HG02943 (cell line): ENCODE measurements around the gene KCNK10.
"Not testable (repeated sequence)": the region's sequence is repeated elsewhere in the genome, so short reads cannot be mapped to it uniquely, and the experiment has no call there.

ENCODE experiments used
- ATAC-seq: cut with Tn5 transposase; IDR thresholded peaks from one replicate; pipeline ENCODE4 v1.9.1; 2021; ENCODE audit warnings: mild to moderate bottlenecking, low read depth, moderate library complexity; ENCODE audit not compliant: unreplicated experiment

The KCNK10 gene

DNA sequence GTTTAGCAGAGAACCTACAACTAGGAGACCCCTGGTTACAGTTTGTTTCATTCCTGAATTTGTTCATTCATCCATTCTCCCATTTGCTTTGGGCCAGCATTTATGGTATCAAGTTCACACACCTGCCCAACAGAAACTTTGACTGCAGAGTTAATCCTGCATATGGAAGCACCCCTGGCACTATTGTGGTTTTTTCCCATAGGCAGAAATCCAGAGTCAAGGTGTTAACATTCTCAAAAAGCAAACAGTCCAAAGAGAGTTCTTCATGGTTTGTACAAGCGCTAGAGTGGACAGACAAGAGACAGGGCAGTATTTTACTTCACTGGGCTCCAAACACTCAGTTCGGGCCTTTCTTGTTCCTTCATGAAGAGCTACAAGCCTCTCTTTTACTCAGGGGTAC, 51.9 kb downstream of the KCNK10 start:
- no peak for ATAC-seq

- ATAC-seq: no peak
Observed at GRCh38 chr14:88270776-88271175, 52.3 kb downstream of the KCNK10 start.

DNA sequence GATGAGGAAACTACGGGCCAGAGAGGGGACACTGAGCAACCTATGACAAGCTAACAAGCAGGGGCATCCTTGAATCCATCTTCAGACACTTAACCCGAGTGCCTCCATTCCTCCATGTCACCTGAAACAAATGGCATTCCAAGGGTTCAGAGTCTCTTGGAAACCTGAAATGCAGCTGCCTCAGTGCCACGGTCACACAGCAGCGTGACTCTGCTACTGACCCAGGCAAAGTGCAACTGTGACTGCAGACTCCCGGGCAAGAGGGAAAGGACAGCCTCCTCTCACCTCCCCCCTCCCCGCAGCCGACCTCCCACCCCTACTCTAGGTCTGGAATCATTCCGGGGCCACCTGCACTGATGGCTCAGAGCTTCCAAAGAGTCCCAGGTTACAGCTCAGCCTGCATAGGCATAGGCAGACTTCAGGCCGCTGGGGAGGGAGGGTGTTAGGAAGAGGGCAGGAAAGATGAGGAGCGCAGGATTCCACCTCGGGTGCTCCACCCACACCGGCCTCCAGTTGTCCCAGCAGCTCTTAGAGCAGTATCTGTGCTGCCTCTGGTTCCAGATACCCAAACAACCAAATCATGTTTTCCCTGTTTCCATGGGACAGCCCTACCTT, 53.2 kb downstream of the KCNK10 start:
- ATAC-seq: no peak

- no peak for ATAC-seq
Observed at GRCh38 chr14:88266474-88266873, 56.6 kb downstream of the KCNK10 start.

- ATAC-seq: no peak
Observed at GRCh38 chr14:88264116-88264515, 59.0 kb downstream of the KCNK10 start.

- ATAC-seq: not testable (repeated sequence)
Observed at GRCh38 chr14:88261302-88261701, 61.8 kb downstream of the KCNK10 start.

DNA sequence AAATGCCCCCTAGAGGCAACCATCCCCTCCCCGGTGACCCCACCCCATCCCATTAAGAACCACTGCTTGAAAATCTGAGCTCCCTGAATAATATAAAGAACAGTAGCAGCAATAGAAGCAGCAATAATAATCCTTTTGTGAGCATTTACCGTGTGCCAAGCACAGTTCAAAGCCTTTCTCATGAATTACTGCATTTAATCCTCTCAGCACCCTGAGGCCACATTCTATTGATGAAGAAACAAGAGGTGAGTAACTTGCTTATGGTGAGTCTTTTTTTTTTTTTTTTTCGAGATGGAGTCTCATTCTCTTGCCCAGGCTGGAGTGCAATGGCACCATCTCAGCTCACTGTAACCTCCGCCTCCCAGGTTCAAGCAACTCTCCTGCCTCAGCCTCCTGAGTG, 65.0 kb downstream of the KCNK10 start:
- ATAC-seq: no peak

DNA sequence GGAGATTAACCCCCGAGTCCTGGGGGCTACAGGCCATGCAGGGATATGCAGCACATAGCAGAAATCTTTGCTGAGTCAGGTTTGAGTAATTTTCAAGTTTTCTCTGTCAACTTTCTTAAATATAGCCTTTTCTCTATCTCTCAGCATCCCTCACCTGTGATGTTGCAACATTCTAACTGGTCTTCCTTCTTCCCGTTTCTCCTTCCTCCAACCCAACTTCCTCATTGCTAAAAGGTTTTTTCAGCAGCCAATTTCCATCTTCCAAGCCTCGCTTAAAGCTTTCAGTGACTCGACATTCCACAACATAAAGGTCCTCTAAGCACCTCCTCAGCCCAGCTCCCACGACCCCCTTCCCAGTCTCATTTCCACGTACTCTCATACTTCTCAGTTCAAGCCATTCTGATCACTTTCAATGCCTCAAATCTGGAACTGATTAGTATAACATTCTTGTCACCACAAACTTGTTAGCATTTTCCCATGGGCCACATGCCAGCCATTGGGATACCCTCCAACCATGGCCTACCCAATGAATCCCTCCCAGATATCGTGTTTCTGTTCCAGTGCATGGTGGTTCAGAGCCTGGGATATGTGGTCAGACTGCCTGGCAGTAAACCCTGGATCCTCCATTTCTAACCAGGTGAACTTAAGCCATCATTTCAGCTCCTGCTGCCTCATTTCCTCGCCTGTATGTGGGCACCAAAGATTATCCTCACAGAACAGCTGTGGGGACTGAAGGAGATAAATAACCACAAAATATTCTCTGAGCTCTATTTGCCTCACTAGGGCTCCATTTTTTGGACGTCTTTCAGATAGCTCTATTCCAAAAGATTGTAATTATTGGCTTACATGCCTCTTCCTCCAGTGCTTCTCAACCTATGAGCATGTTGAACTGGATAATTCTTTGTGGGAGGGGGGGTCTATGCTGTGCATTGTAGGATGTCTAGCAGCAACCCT, 65.8 kb downstream of the KCNK10 start:
- no peak for ATAC-seq

DNA sequence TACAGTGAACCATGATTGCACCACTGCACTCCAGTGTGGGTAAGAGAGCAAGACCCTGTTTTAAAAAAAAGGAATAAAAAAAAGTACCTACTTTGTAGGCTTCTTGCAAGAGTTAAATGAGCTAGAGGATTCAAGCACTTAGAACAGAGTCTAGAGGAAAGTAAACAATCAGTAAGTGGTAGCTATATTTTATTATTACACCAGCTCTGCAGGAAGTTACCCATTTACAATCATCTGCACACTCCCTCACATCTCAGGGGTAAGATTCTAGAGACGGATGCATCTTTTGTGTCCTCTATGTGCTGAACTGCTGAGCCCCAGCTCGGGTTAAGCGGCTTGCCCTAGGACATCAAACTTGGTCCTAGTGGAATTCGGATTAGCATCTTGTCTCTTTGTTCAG, 67.3 kb downstream of the KCNK10 start:
- ATAC-seq: no peak

DNA sequence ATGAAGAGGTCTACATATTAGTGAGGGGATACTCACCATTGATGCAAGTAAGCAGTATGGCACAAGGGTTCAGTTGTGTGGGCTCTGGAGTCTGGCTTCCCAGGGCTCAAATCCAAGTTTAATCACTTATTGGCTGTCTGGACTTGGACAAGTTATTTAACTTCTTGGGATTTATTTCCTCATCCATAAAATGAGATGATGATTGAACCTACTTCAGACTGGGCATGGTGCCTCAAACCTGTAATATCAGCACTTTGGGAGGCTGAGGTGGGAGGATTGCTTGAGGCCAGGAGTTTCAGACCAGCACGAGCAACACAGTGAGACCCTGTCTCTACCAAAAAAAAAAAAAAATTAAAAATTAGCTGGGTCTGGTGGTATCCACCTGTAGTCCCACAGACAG, 67.9 kb downstream of the KCNK10 start:
- ATAC-seq: no peak

- ATAC-seq: no peak
Observed at GRCh38 chr14:88252498-88252897, 70.6 kb downstream of the KCNK10 start.

DNA sequence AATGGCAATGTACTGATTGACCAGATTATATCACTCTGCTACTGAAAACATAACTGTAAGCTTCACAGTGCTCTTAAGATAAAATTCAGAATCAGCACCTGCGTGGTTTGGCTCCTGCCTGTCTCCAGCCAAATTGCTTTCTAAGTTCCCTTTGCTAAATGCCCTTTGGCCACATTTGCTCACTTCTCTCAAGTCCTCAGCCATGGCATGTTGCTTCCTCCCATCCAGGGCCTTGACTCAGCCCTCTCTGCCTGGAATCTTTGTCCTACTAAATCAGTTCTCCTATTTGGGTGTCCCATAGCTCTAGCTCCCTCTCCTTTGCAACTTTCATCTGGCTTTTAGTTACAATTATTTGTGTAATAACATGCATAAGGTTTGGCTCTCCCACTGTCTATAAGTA, 71.4 kb downstream of the KCNK10 start:
- no peak for ATAC-seq

DNA sequence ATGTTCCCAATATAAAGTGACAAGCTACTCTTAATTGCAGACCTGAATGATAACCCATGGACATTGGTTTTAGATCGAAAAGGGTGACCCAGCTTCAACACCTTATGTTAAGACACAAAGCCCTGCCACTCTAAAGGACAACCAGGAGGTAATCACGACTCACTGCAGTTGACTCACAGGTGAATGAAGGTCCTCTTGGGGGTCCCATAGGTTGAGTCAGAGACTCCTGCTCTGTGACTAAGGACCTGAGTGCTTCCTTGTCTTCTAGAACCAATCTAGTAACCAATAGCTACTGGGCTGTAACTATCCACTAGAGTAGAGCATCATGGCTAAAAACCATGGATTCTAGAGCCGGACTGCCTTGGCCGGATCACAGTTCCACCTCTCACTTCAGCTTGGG, 73.8 kb downstream of the KCNK10 start:
- no peak for ATAC-seq

DNA sequence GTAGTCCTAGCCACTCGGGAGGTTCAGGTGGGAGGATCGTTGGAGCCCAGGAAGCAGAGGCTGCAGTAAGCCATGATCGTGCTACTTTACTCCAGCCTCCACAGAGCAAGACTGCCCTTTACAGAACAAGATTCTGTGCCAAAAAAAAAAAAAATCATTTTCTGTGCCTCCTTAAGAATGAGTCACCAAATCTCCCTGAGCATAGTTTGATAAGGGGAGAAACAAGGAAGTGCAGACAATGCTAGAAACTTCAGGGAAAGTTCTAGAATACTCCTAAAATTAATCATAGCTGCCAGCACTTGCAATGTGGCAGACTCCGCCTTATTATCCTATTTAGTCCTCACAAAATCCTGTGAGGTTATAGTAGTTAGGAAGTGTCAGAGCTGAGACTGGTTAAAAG, 74.5 kb downstream of the KCNK10 start:
- no peak for ATAC-seq

- ATAC-seq: no peak
Observed at GRCh38 chr14:88247228-88247627, 75.8 kb downstream of the KCNK10 start.

DNA sequence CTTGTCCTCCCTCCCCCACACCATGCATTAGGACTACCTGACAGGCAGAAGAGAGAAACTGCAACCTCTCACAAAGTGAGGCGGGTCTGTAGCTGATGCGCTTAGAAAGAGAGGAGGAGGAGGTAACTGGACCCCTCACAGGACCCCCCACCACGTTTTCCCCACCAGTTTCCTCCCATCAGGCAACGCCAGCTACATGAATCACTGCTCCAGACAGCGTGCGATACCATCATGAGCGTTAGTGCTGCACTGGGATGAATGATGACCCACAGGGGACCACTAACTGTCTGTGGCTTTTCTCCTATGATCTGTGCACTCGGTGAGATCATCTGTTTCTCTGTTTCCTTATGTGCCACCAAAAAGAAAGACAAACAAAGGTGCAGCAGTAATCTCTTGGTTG, 77.7 kb downstream of the KCNK10 start:
- ATAC-seq: no peak

- no peak for ATAC-seq
Observed at GRCh38 chr14:88243946-88244345, 79.1 kb downstream of the KCNK10 start.

GRCh38 chr14:88242446-88242845, 80.6 kb downstream of the KCNK10 start:
- ATAC-seq: no peak

DNA sequence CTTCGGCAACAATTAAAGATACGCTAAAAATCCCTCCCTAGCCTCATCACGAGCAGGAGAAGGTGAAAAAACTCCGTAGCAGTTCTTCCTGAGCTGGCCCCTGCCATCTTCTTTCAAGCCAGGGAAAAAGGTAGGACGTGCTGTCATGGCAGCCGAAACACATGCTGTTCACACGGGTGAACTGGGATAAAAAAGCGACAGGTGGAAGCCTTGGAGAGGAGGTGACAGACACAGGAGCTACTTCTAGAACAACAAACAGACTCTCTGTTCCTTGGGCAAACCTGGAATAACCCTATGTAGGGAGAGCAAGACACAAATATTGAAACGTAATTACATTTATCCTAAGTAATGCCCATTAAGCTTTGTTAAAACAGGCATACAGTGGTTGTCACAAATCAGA, 81.3 kb downstream of the KCNK10 start:
- ATAC-seq: no peak

DNA sequence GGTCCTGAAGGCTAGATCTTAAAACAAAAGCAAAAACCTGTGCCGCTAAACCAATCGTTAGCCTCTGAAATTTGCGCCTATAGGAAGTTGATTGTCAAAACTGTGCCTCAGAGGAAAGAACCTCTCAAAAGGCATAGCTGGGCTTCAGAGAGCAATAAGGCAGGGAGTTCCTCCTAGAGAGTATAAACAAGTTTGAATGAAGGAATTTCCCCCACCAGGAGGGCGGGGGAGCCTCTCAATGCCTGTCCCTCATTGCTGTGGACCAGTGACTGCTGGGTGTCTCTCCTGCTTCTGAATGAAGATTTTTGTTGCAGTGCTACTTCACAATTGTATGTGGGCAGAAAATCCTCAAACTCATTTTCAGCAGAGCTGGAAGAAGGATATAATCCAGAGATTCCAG, 88.6 kb downstream of the KCNK10 start:
- no peak for ATAC-seq

DNA sequence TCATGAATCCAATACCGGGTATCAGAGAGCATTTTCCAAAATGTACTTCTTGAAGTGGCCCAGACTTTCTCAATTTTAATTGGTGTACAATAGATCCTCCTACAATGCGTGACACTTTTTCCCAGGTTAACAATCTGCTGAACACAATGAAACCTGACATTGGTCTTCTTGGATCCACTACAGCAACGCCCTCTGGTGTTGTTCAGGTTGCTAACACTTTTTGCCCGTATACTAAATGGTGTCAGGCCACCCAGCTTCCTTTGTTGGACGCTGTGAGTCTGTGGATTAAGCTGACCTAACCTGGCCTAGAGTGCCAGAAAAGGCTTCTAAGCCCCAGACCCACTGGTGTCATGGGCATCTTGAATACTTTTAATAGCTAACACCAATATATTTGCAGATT, 89.2 kb downstream of the KCNK10 start:
- no peak for ATAC-seq

GRCh38 chr14:88232771-88233170, 90.3 kb downstream of the KCNK10 start:
- no peak for ATAC-seq
